HepG2 (cell line): Measurements from ENCODE around the gene ZDHHC19. TPM values are rescaled to one million over a fixed set of nuclear protein-coding genes. Genes with fewer than 3 reads are reported as not detected.
A peak's percentile ranks its signal among the peaks of the same experiment; 100 is the strongest.

Source experiments
- ATAC-seq: fragments of 200-7000 bp; cut with Tn5 transposase; 3 replicates; pipeline ENCODE4 v1.9.1; 2020; ENCODE audit warnings: mild to moderate bottlenecking, moderate library complexity
- BruUV-seq: library from RNA; stranded (reverse); fragments of 400-500 nt; replicated peaks from 2 replicates; lab custom pipeline; 2021; lab: Mats Ljungman, UMichigan
- CTCF ChIA-PET: fragments of 300-600 bp; formaldehyde crosslinking; extraction: SDS; loops from one replicate; lab custom pipeline; 2021; ENCODE audit warnings: low total read pairs, inconsistent platforms, low intra/inter-chr PET ratio; lab: Yijun Ruan, JAX
- POLR2A ChIA-PET: fragments of 350-600 bp; sonication (Branson Sonifier 250); formaldehyde crosslinking; loops from one replicate; lab custom pipeline; 2020; ENCODE audit warnings: antibody characterized with exemption, inconsistent platforms; lab: Yijun Ruan, JAX
- DNase-seq: peaks from one replicate; pipeline ENCODE4 v3.0.0-alpha.2; 2015; ENCODE audit warnings: low spot score
- FAIRE-seq: peaks from 3 replicates; lab custom pipeline; 2011; peaks lifted over from hg19 to GRCh38; lab: Jason Lieb, UNC
- H2AFZ ChIP-seq: one replicate; pipeline ENCODE4 v1.6.1; 2011; ENCODE audit warnings: low read length, inconsistent platforms
- H3K27ac ChIP-seq: fragments of 300-600 bp; 3 replicates; pipeline ENCODE4 v1.8.0; 2011; ENCODE audit warnings: mixed run types, mild to moderate bottlenecking, mixed read lengths, low read length, inconsistent platforms; ENCODE audit not compliant: insufficient read depth; ENCODE audit errors: extremely low read length
- H3K27me3 ChIP-seq, 2 experiments: fragments of 200-600 bp in 1 of 2; 2 replicates in 1 of 2; 3 replicates in 1 of 2; pipeline versions ENCODE4 v1.6.0 to v1.8.0; 2011; ENCODE audit warnings: low read length in 2 of 2, mild to moderate bottlenecking in 2 of 2, moderate library complexity in 2 of 2, inconsistent platforms in 1 of 2; ENCODE audit not compliant: insufficient read depth in 2 of 2, control insufficient read depth in 1 of 2
- H3K36me3 ChIP-seq, 2 experiments: fragments of 200-600 bp in 1 of 2; replicated peaks in 1 of 2; 2 replicates in 1 of 2; 3 replicates in 1 of 2; pipeline versions ENCODE4 v1.5.1 to v1.8.0; 2011; ENCODE audit warnings: low read length in 2 of 2, inconsistent platforms in 1 of 2; ENCODE audit not compliant: insufficient read depth in 2 of 2, control insufficient read depth in 1 of 2
- H3K4me1 ChIP-seq: 2 replicates; pipeline ENCODE4 v1.5.1; 2012; ENCODE audit warnings: low read length, inconsistent platforms; ENCODE audit not compliant: insufficient read depth
- H3K4me2 ChIP-seq: 2 replicates; pipeline ENCODE4 v1.6.0; 2011; ENCODE audit warnings: low read depth, low read length, inconsistent platforms
- H3K4me3 ChIP-seq, 3 experiments: fragments of 200-600 bp in 1 of 3; sonication (generic), shearing (Covaris generic) in 1 of 3; replicated peaks in 1 of 3; 2 replicates each; pipeline ENCODE4 v1.5.1; 2011 to 2016; ENCODE audit warnings: low read length in 3 of 3, inconsistent platforms in 2 of 3, low read depth in 2 of 3, mild to moderate bottlenecking in 2 of 3, control low read depth in 1 of 3, mixed read lengths in 1 of 3; ENCODE audit not compliant: insufficient read depth in 1 of 3
- H3K79me2 ChIP-seq: one replicate; pipeline ENCODE4 v1.6.1; 2011; ENCODE audit warnings: low read length, inconsistent platforms; ENCODE audit not compliant: insufficient read depth
- H3K9ac ChIP-seq: 2 replicates; pipeline ENCODE4 v1.6.0; 2011; ENCODE audit warnings: mild to moderate bottlenecking, low read depth, low read length, inconsistent platforms; ENCODE audit not compliant: insufficient read depth
- H3K9me3 ChIP-seq: 2 replicates; pipeline ENCODE4 v1.5.1; 2012; ENCODE audit warnings: mild to moderate bottlenecking, low read length
- H4K20me1 ChIP-seq: 2 replicates; pipeline ENCODE4 v1.6.0; 2011; ENCODE audit warnings: inconsistent platforms, mild to moderate bottlenecking, low read length, moderate library complexity; ENCODE audit not compliant: insufficient read depth
- ZKSCAN1 ChIP-seq: fragments of 150-350 bp; IDR thresholded peaks from 2 replicates; pipeline ENCODE4 v1.6.1; 2014; ENCODE audit warnings: low read length
- WGBS: methylation state at CpG from one replicate; pipeline ENCODE4 v1.1.6; 2017; ENCODE audit warnings: low lambda C conversion rate; 5-methylcytosine and 5-hydroxymethylcytosine counted together
- in situ Hi-C: cut with HindIII; loops from 2 replicates; pipeline ENCODE4 v1.10.0; 2017; ENCODE audit warnings: low pct_unique_long_range_greater_than_20kb; ENCODE audit not compliant: extremely low pct_ligation_motif_present
- intact Hi-C: fragments of 100-400 bp; cut with micrococcal nuclease; formaldehyde crosslinking; loops from one replicate; pipeline ENCODE4 v1.10.0; 2022; ENCODE audit not compliant: unreplicated experiment
- polyA plus RNA-seq, 8 experiments: library from polyadenylated mRNA; depleted of rRNA in 3 of 8; stranded (reverse) in 7 of 8; unstranded in 1 of 8; fragments of >200 nt; fragmentation: Illumina TruSeq in 4 of 8; extraction: Trizol in 4 of 8; gene quantifications; 2 replicates each; pipeline versions ENCODE4 v1.2.1 to v1.2.3, GENCODE V29; 2011 to 2016; ENCODE audit warnings: low read depth in 4 of 8, missing spikeins in 1 of 8, mixed read lengths in 1 of 8; ENCODE audit not compliant: insufficient read depth in 1 of 8
- total RNA-seq, 5 experiments: library from RNA; depleted of rRNA; stranded (reverse); fragments of >200 nt; fragmentation: Illumina TruSeq; extraction: Trizol; gene quantifications; 2 replicates each; pipeline ENCODE4 v1.2.3, GENCODE V29; 2016; ENCODE audit warnings: low read depth in 1 of 5
- TF ChIP-seq, protein P1 (sequence below): sonication (generic); formaldehyde crosslinking; IDR thresholded peaks from 2 replicates; pipeline ENCODE4 v1.8.0; 2022; ENCODE audit warnings: missing genetic modification reagents, low read depth, mild to moderate bottlenecking, borderline replicate concordance
- TF ChIP-seq, protein P2 (sequence below): sonication (generic); formaldehyde crosslinking; IDR thresholded peaks from 2 replicates; pipeline ENCODE4 v1.4.0; 2020; ENCODE audit warnings: missing genetic modification reagents

The ZDHHC19 gene
- total and polyA plus RNA-seq, 2 of the 13 experiments (the other 11 are each of a cell fraction or from before 2014, with no cell fraction given) = 0.22 to 0.53 TPM

- Histone ChIP-seq H3K4me2 (no peak overlapping the region), H3K27me3 (peaks cover 3 to 7% of the 10 kb centered on the region in 2 experiments; a peak in 2 of 5 replicates), H3K9me3 (no peaks in the 10 kb centered on the region), H4K20me1 (no peaks in the 10 kb centered on the region), H2AFZ (no peak overlapping the region), H3K4me1 (peaks cover 67% of the 10 kb centered on the region), H3K27ac (no peak overlapping the region), H3K36me3 (no peaks in the 10 kb centered on the region), H3K79me2 (no peaks in the 10 kb centered on the region), H3K9ac (no peak overlapping the region), H3K4me3 (no peak overlapping the region)
- 86% methylated on average over 22 of the region's 70 CpGs for WGBS
- ChIA-PET CTCF (no interaction called here), POLR2A (no interaction called here)
- TF ChIP-seq, protein P1, sequence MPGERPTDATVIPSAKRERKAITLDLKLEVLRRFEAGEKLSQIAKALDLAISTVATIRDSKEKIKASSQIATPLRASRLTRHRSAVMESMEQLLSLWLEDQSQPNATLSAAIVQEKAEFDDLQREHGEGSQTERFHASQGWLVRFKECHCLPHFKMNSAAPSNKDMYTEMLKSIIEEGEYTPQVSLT (CRISPR knock-in tag) = no peak
- peak; percentile 70 for TF ChIP-seq ZKSCAN1
- TF ChIP-seq, protein P2, sequence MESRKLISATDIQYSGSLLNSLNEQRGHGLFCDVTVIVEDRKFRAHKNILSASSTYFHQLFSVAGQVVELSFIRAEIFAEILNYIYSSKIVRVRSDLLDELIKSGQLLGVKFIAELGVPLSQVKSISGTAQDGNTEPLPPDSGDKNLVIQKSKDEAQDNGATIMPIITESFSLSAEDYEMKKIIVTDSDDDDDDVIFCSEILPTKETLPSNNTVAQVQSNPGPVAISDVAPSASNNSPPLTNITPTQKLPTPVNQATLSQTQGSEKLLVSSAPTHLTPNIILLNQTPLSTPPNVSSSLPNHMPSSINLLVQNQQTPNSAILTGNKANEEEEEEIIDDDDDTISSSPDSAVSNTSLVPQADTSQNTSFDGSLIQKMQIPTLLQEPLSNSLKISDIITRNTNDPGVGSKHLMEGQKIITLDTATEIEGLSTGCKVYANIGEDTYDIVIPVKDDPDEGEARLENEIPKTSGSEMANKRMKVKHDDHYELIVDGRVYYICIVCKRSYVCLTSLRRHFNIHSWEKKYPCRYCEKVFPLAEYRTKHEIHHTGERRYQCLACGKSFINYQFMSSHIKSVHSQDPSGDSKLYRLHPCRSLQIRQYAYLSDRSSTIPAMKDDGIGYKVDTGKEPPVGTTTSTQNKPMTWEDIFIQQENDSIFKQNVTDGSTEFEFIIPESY (CRISPR knock-in tag) = peak; percentile 48
- FAIRE-seq (no peak), DNase-seq (no peak), ATAC-seq (no peak)
- intact Hi-C loops (no loop called here), in situ Hi-C loops (no loop called here)
- BruUV-seq = no TSS peak
Measured at GRCh38 chr3:196207159-196207832, 3.9 kb downstream of the ZDHHC19 start.
